NCI-H526 treated with DMSO at 0.1 percent for 48 hours (cell line): Measurements from ENCODE around the gene NGEF.
"Not testable (repeated sequence)": the region's sequence is repeated elsewhere in the genome, so short reads cannot be mapped to it uniquely, and the experiment has no call there.

Source experiments
- DNase-seq: peaks from one replicate; lab custom pipeline; 2025; lab: John Stamatoyannopoulos, UW

The NGEF gene

GRCh38 chr2:232870766-232871371, 142.2 kb downstream of the NGEF start:
- no peak for DNase-seq

DNA sequence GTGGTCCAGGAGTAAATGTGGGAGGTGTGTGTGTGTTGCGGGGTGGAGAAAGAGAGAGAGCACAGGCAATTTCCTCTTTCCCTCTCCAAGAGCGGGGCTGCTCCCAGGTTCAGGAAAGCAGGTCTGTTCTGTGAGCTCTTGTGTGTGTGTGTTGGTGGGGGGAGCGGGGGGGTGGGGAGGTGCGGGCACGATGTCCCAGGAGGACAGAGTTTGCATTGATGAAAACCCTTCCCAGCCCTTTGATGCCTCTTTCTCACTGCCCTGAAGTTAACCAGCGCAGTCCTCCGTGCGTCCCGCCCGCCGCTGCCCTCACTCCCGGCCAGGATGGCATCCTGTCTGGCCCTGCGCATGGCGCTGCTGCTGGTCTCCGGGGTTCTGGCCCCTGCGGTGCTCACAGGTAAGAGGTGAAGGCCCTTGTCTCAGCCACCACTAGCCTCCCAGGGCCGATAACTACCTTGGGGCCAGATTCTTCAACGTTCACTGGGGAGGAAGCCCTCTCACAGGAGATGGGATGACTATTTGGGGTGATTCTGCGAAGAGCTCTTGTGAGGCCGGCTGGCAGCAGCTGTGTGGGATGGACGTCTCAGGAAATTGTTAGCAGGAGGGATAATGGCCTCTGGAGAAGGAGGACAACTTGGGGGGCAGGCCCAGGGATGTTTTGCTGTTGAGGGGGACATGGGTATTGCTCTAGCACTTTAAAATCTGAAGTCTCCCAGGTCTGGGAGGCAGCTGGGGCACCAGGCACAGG, 142.9 kb downstream of the NGEF start, which contains the start of gene SNORC:
TSS of gene SNORC (plus strand) at position 247 of the 748 bp plus-strand sequence. CDS start at position 325, 78 bp downstream.
- no peak for DNase-seq

DNA sequence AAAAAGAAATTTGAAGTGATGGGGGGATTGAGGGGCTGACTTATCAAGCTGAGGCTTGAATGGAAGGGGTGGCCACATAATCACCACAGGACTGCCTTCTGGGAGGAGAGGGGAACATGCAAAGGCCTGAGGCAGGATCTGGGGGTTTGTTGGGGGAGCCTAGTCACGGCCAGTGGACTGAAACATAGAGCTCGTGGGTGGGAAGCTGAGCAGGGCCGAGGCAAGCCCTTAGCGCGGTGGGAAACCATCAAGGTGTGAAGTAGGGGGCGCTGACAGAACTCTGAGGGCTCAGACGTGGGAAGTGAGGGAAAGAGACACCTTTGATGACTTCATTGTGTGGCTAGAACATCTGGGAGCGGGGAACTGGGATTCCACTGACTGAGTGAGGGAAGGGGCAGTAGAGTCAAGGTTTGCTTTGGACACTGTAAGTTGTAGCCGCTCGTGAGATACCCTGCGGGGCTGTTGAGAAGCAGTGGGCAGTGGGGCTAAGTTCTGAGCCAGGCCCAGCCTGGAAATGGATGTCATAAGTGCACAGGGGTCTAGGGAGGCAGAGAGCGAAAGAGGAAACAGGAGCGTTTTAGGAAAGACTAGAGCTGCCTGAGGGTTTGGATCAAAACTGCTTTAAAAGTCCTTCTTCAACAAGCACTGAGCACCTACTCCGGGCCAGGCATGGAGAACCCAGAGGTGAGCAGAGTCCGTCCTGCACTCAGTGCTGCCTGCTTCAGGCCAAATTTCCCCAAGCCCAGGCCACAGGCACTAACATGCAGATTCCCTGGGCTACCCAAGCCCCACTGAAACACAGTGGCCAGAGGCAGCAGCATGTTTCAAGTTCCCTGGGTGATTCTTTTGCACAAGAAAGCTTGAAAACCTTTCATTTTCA, 143.7 kb downstream of the NGEF start:
- no peak for DNase-seq

GRCh38 chr2:232866104-232866503, 147.0 kb downstream of the NGEF start:
- DNase-seq: no peak

DNA sequence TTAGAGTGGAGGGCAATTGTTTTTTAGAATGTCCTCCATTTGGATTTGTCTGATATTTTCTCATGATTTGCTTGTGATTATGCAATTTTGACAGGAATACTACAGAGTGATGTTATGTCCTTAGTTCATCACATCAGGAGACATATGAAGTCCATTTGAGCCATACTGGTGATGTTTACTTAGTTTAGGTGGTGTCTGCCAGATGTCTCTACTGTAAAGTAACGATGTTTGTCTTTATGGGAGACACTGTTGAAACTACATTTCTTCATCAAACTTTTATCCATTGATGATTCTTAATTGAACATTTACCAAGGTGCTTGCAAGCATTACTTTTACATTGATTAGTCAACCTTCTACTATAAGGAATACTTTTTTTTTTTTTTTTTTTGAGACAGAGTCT, 147.9 kb downstream of the NGEF start:
- DNase-seq: no peak

DNA sequence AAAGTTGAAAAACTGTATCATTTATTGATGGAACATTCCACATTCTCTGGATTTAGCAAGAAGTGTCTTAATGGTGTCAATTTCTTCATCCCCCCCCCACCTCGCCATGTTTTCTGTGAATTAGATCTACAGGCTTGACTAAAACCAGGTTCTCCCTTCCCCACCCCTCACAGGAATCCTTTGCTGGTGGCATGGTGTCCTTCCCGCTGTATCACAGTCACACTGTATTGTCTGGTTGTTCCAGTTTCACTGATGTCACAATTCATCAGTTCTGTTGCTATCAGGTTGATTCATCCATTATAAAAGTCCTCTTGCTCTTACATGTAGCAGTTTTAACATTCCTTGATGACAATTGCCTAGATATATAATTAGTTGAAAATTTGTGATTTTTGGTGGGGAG, 149.1 kb downstream of the NGEF start:
- no peak for DNase-seq

DNA sequence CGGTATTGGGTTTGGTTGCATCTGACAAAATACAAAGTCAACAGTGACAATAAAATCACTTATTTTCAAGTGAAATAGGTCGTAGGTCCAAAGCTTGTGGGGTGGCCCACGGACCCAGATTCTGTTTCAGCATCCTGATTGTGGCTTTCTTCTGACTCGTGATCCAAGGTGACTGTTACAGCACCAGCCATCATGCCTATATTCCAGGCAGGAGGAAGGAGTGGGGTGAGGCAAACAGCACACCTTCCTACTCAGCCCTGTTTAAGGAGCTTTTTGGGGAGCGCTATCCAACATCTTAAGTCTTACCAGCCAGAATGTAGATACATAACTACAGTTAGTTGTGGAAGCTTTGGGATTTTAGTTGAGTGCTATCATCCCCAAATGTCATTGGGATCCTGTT, 151.7 kb downstream of the NGEF start:
- DNase-seq: no peak

DNA sequence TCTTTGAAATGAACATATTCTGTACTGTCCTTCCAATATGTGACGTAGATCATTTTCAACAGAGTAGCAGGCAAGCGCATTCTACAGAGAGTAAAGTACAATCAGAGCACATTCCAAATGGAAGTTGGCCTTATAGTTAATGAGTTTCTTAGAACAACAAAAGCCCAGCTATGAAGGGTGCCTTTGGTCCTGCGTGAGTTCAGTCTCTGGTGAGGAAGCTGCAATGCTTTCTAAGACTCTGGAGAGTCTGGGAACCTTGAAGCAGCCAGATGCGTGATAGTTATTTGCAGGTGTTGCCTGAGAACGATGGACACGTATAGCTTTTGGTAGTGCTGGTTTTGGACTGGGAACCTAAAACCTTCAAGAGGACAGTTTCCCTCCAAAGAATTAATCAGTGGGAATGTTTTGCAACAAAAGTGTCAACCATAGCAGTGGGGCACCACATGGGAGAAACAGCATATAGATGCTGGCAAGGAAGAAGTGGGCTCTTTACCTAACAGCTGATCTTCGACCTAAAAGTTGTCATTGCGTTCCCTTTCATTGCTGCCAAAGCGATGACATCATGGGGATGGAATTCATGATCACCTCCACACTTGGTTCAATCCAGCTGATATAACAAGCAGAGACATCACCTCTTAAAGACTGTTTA, 152.3 kb downstream of the NGEF start:
- DNase-seq: no peak

DNA sequence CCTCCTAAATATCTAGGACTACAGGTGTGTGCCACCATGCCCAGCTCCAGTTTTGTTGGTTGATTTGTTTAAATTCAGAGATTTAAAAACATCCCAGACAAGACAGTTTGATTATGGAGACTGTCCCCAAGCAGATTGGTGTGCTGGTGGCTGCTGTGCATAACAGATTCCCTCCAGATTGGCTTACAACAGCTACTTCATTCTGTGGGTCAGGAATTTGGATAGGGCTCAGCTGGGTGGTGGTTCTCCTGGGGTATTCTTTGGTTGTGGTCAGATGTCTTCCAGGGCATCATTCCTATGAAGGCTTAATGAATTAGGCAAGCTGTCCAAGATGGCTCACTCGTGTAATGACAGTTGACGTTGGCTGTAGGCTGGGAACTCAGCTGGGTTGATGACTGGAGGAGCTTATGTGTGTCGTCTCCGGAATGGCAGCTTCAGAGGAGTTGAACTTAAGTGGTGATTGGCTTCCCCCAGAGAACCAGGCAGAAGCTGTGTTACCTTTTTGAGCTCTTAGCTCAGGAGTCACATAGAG, 153.6 kb downstream of the NGEF start:
- no peak for DNase-seq

- DNase-seq: no peak
Measured at GRCh38 chr2:232857158-232857563, 155.9 kb downstream of the NGEF start.

DNA sequence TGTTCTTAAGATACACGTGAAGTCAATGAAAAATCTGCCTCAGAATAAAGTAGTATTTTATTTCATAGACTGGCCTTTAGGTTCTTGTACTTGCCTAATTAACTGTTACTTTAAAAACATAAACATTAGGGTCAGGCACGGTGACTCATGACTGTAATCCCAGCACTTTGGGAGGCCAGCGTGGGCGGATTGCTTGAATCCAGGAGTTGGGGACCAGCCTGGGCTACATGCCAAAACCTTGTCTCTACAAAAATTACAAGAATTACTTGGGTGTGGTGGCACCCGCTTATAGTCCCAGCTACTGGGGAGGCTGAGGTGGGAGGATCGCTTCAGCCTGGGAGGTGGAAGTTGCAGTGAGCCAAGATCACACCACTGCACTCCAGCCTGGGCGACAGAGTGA, 159.0 kb downstream of the NGEF start:
- DNase-seq: no peak

- DNase-seq: no peak
Measured at GRCh38 chr2:232852676-232853075, 160.4 kb downstream of the NGEF start.

- DNase-seq: not testable (repeated sequence)
Measured at GRCh38 chr2:232852081-232852480, 161.0 kb downstream of the NGEF start.

GRCh38 chr2:232850039-232850438, 163.0 kb downstream of the NGEF start:
- no peak for DNase-seq

DNA sequence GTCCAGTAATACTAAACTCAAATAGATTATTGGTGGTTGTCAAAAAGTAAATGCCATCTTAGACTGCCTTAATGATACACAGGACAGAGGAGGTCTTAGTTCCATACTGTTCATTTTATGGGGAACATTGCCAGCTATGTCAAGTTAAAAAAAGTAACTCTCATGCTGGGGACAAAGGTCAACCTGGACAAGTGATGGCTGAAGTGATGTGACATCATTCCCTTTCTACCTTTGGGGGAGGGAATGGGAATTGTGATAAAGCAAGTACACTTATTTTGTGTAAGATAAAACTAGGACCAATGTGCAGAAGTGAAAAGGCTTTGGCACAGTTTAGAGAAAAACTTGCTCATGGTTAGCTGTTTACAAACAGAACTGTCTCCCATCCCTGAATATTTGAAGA, 167.0 kb downstream of the NGEF start:
- DNase-seq: no peak

DNA sequence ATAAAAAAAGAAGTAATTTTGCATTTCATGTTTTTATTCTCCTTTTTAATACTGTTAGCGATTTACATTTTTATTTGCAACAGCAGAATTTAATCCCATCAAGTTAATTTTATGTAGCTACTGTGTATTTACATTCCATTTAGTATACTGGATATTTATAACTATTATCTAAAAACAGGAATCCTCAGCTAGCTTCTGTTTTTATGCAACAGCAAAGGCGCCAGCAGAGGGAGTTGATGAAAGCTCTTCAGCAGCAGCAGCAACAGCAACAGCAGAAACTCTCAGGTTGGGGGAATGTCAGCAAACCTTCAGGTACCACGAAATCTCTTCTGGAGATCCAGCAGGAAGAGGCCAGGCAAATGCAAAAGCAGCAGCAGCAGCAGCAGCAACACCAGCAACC, 169.2 kb downstream of the NGEF start:
- DNase-seq: no peak

DNA sequence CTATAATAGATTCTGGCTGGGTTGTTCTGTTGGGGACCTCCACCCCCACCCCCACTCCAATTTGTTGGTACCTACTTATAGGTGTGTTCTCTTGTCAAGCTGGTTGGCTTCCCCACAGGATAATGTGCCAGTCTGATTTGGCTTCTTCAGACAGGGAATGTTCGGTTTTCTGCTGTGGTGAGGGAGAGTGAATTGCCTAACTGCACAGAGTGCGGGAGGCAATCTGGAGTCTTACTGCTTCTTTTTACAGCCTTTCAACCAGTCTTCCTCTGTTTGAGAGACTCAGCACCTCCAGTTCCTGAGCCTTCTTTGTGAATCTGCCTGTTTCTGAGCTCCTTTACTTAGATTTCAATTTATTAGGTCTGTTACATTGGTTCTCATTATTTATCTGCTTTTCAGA, 170.4 kb downstream of the NGEF start:
- no peak for DNase-seq

- no peak for DNase-seq
Measured at GRCh38 chr2:232839411-232840079, 173.5 kb downstream of the NGEF start.

DNA sequence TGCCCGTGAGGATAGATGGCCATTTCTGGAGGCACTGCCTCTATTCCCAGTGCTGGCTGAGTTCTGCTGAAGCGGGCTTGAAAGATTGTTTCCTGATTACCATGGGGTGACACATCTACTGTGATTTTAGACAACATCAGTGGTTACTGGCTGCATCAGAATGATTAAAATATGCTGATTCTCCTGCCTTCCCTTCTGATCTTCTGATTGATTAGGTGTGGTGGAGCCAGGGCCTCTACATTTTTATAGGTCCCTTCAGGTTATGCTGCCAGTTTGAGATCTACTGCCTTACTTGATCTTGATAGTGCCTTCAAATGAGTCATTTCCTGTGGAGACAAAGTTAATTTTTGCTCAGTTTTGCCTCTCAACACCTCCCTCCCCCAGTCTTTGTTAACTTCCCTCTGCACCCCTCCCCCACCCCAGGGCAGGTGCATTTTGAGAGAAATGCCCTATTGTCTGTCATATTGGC, 174.6 kb downstream of the NGEF start:
- DNase-seq: no peak

- no peak for DNase-seq
Measured at GRCh38 chr2:232836934-232837333, 176.1 kb downstream of the NGEF start.

DNA sequence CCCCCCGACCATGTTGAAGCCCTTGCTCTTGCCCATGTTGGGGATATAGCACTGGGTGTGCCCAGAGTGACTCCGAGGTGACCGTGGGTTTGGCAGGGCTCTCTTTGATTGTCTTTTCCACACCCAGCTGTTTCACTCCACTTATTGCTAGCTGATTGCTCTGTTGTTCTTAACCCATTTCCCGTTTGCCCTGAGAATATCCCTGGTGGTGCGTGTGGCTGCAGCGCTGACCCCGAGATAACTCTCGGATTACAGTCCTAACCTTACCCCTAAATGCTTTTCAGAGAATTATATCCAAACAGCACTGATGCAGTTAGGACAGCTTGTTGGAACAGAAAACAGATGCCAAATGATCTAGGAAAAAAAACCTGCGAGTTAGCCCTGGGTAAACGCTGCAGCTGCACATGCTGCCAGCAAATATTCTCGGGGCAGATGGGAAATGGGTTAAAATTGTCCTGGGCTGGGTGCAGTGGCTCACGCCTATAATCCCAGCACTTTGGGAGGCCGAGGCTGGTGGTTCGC, 177.3 kb downstream of the NGEF start:
- DNase-seq: no peak
